Measurements from ENCODE around the gene ATG5.
"Not testable (repeated sequence)": the region's sequence is repeated elsewhere in the genome, so short reads cannot be mapped to it uniquely, and the experiment has no call there.

ATG5 gene

DNA sequence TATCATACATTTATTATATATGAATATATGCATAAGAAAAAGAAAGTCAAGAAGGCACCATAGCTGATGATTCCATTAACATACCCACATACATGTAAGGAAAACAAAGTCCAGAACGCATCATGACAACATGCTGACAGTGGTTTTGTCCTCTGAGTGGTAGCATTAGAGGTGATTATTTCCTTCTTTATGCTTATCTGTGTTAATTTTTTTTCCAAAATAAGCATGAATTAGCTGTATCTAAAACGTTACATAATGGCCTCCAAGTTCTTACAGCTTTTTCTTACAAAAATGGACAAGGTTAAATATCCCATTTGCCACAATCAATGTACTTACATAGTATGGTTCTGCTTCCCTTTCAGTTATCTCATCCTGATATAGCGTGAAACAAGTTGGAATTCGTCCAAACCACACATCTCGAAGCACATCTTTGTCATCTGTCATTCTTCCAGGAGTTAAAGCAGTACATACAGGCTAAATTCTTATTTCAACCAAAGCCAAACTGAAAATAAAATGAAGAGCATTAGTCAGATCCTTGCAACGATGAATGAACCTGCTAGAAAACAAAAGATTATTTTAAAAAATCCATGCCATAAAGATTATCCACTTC lies 9.7 kb downstream of the ATG5 start:
- no peak for DNase-seq

DNA sequence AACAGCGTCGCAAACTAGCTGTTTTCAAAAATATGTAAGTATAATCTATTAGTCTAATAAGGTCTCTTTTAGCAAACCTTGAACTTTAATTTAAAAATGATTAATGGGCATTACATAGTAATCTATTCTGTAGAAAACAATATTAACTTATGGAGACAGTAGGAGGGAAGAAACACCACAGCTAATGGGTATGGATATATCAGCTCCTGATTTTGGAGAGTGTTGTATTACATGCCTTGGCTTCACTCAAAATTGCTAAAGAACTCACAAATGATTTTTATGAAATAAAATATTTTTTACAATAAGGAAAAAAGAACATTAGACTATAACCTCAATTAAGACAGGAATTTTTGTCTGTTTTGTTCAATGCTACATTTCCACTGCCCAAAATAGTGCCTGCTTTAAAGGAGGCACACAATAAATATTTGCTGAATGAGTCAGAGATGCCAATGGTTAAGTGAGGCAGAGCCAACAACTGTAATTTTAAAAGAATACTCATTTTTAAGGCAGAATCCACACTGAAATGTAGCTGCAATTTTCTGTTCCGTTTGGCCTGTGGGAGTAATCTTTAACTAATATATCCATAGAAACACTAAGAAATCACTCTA lies 15.7 kb downstream of the ATG5 start:
- no peak for DNase-seq

GRCh38 chr6:106308985-106309384 lies 16.6 kb downstream of the ATG5 start:
- DNase-seq = no peak

GRCh38 chr6:106305740-106306139 lies 19.8 kb downstream of the ATG5 start:
- DNase-seq = no peak

DNA sequence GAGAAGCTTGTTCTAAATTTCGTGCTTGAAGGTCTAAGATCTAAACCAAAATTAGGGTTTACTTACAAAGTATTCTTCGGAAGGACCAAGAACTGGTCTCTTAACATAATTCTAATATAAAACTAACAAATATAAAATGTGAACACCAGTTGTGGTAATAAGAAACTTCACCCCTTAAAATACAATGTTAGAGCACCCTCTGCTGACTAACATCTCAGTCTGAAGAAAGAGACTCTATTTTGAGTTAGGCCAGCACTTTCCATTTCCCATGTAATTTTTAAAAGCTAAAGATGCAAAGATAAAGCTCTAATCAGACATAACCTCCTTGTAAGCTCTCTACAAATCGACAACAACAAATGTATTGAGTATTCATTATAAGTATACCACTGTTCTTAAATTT lies 24.6 kb downstream of the ATG5 start:
- peak in 1 of 58 donors; percentile 41 for DNase-seq

DNA sequence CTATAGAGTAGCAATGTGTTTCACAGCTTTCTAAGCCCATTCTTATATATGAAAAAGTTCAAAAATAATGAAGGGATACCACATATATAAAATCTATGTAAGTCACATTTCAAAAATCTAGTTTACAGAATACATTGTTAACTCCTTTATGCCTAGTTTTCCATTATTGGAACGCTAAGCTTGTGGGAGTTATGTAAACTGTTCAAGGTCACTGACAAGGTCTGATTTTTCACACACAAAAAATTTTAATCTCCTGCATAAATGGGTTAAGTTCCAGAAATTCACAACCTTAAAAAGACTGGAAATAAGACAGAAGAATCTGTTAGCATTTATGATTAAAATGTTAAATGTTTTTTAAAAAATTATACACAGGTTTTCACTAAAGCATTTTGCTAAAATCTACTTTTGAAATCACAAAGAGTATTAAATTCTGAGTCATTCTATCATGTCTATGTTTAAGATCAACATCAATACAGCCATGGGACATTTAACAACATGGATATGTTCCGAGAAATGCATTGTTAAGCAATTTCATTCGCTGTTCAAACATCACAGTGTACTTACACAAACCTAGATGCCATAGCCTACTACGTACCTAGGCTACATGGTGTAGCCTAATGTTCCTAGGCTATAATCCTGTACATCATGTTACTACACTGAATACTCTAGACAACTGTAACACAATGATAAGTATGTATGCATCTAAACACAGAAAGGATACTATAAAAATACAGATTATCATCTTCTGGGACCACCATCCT lies 25.4 kb downstream of the ATG5 start:
- no peak for DNase-seq

GRCh38 chr6:106293116-106293515 lies 32.4 kb downstream of the ATG5 start:
- no peak for DNase-seq

GRCh38 chr6:106290954-106291353 lies 34.6 kb downstream of the ATG5 start:
- DNase-seq = no peak

- DNase-seq = no peak
Observed at GRCh38 chr6:106290032-106290431, 35.5 kb downstream of the ATG5 start.

DNA sequence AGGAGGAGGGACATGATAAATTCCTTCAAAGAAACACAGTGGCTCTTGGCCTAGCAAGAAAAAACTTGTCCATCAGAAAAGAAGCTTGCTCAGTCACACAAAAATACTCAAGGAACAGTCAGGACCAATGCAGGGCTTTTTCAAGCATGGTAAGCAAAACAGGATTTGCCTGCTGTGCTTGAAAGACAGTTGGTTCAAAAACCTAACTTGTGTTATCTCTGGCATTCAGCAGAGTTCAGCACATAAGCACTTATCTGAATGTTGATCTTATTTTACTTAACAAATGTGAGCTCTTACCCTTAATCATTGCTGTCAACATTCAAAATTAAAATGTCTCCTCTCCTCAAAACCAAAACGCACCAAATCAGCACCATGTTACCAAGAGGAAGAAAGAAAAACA lies 38.3 kb downstream of the ATG5 start:
- no peak for DNase-seq

DNA sequence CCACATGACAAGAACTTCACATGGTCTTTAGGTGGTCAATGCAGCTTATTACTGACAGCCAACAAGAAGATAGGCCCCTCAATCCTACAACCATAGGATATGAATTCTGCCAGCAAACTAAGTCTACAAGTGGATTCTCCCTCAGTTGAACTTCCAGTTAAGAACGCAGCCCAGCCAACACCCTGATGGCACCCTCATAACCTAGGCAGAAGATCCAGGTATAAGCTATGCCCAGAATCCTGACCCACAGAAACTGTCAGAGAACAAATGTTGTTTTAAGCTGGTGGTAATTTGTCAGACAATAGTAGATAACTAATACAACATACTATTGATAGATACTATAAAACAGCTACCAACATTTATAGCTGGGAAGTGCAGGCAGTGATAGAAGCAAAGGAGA lies 38.8 kb downstream of the ATG5 start:
- DNase-seq = no peak

DNA sequence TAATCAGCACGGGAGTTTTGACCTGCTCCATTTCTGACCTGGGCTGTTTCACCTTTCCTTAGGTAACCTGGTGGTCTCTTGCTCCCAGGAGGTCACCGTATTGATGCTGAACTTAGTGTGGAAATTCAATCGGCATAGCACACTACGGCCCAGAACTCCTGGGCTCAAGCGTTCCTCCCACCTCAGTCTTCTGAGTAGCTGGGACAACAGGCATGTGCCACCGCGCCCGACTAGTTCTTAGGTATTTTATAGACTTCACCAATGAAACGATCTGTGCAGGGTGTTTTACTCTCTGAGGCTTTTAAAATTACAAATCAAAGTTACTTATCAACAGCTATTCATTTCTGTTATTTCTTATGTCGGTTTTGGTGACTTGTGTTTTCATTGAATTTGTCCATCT lies 42.1 kb downstream of the ATG5 start:
- DNase-seq = no peak

- no peak for DNase-seq
Observed at GRCh38 chr6:106281661-106282060, 43.9 kb downstream of the ATG5 start.

- DNase-seq = no peak
Observed at GRCh38 chr6:106281088-106281487, 44.5 kb downstream of the ATG5 start.

- DNase-seq = no peak
Observed at GRCh38 chr6:106279179-106279578, 46.4 kb downstream of the ATG5 start.

DNA sequence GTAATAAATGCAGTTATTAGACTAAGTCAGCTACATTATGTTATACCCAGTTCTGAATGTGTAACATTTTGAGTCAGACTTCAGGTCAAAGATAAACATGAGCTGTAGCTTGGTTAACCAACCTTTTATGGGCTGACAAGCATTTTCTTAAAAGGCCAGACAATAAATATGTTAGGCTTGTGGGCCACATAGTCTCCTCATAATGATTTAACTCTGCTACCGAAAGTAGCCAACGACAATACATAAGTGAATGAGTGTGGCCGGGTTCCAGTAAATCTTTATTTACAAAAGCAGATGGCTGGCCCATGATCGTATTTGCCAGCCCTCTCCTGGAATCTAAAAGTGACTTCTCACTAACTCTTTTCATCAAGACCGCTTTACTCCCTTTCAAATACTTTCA lies 49.9 kb downstream of the ATG5 start:
- DNase-seq = no peak

- no peak for DNase-seq
Observed at GRCh38 chr6:106273087-106273486, 52.5 kb downstream of the ATG5 start.

GRCh38 chr6:106272287-106272686 lies 53.3 kb downstream of the ATG5 start:
- DNase-seq = no peak

DNA sequence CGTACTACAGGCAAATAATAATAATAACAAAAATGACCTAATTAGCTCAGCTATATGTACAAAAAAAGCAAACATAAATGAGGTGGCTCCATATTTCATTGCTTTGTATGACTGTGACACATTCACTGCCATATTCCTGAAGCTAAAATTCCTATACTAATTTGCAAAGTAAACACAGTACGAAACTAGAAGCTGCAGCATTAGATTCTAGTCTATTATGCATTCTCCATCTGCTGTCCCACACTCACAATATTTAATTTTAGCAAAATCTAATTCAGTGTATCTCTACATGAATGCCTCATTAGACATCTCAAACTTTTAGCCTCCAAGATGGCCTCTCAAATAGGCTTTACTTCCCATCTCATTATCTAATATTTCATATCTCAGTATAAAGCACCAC lies 55.1 kb downstream of the ATG5 start:
- DNase-seq = no peak

- DNase-seq = not testable (repeated sequence)
Observed at GRCh38 chr6:106269268-106269919, 56.2 kb downstream of the ATG5 start.

GRCh38 chr6:106268500-106268899 lies 57.1 kb downstream of the ATG5 start:
- not testable (repeated sequence) for DNase-seq

DNA sequence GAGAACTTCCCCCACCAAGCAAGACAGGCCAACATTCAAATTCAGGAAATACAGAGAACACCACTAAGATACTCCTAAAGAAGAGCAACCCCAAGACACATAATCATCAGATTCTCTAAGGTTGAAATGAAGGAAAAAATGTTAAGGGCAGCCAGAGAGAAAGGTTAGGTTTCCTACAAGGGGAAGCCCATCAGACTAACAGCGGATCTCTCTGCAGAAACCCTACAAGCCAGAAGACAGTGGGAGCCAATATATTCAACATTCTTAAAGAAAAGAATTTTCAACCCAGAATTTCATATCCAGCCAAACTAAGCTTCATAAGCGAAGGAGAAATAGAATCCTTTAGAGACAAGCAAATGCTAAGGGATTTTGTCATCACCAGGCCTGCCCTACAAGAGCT lies 61.1 kb downstream of the ATG5 start:
- not testable (repeated sequence) for DNase-seq

All from anterior cingulate cortex (tissue), 58 donors.